ENCODE measurements around the gene STRN4. TPM values are rescaled to one million over a fixed set of nuclear protein-coding genes. Genes with fewer than 3 reads are reported as not detected.

STRN4 gene
- total RNA-seq, 1 donor from 2014 or later = 88.5 TPM

GRCh38 chr19:46689358-46689757 is 56.9 kb downstream of the STRN4 start:
- intact Hi-C loops (cut with micrococcal nuclease) = no loop called here

GRCh38 chr19:46687438-46688145 is 58.7 kb downstream of the STRN4 start:
- intact Hi-C loops (cut with micrococcal nuclease) = no loop called here

GRCh38 chr19:46685189-46685588 is 61.1 kb downstream of the STRN4 start:
- intact Hi-C loops (cut with micrococcal nuclease) = no loop called here

DNA sequence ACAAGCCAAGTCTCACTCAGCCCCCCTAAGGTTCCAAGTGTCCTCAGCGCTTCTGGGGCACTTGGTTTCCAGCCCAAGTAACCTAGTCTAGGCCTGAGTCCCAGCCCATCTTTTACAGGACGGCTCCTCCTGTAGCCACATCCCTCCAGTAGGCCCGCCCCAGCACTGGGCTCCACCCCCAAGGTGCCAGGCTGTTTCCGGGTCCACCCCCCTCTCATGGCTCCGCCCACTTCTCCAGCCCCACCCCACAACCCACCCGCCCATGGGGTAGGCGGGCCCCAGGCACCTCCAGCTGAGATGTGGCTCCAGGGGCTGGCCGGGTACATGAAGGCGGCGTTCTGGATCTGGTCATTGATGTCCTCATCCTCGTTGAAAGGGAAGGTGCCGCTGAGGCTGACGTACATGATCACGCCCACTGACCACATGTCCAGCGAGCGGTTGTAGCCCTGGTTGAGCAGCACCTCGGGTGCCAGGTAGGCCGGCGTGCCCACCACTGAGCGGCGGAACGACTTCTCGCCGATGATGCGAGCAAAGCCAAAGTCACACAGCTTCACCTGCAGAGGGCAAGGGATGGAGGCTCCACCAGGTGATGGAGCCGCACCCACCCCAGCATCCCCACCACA is 68.0 kb downstream of the STRN4 start:
- intact Hi-C loops (cut with micrococcal nuclease) = no loop called here

- intact Hi-C loops (cut with micrococcal nuclease) = no loop called here
Observed at GRCh38 chr19:46674416-46675178, 71.7 kb downstream of the STRN4 start.

DNA sequence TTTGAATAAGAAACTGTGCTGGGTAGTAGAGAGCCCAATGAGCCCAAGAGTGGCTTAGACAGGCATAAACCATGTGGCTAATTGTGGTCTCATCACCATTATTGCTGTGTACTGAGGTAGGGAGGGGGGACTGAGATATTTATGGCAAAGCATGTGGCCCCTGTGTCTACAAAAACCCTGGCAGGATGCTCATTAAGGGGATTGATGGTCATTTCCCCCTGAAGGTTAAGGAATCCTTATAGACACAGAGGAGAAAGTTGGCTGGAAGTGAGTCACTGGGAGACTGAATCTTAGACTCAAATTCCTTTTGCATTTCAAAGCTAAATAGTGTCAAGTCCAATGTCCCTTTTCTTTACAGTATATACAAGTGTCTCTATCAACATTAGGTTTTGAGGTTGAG is 75.4 kb downstream of the STRN4 start:
- intact Hi-C loops (cut with micrococcal nuclease) = no loop called here

Other genes with a start within 250 kb of the STRN4 start
- gene CALM3, start 145.1 kb downstream of the STRN4 start, total RNA-seq = 523 and 533 TPM in 2 replicates
- 26.9 and 29.1 TPM in 2 replicates for gene PTGIR, start 121.4 kb downstream of the STRN4 start, total RNA-seq
- gene GNG8, start 110.2 kb downstream of the STRN4 start, total RNA-seq = 2.9 and 4.6 TPM in 2 replicates
- 0.34 and 0.55 TPM in 2 replicates for gene DACT3, start 85.3 kb downstream of the STRN4 start, total RNA-seq
- gene PRKD2, start 29.3 kb downstream of the STRN4 start, total RNA-seq = 158 TPM in 2 replicates
- gene FKRP, start 393 bp downstream of the STRN4 start, total RNA-seq = 19.5 and 20.6 TPM in 2 replicates
- gene SLC1A5, start 42.1 kb upstream of the STRN4 start, total RNA-seq = 128 and 131 TPM in 2 replicates
- 114 and 120 TPM in 2 replicates for gene AP2S1, start 104.4 kb upstream of the STRN4 start, total RNA-seq
- 28.2 and 29.9 TPM in 2 replicates for gene ARHGAP35, start 114.5 kb upstream of the STRN4 start, total RNA-seq

Measured in T-helper 2 cell treated with Interferon-gamma antibody and Interleukin-4, amounts not matched to agents 100 ng/mL and 5 ng/mL, for 36 hours (primary cell).